22Rv1 (cell line): ENCODE results near the gene AVPI1.

Source experiments
- ZFX ChIP-seq: fragments of 450-650 bp; IDR thresholded peaks from 2 replicates; pipeline ENCODE4 v1.6.1; 2017; ENCODE audit warnings: antibody characterized with exemption, borderline replicate concordance
- TF ChIP-seq, protein P1 (sequence below): fragments of 450-650 bp; IDR thresholded peaks from 2 replicates; pipeline ENCODE4 v1.5.1; 2017; ENCODE audit warnings: mild to moderate bottlenecking

DNA sequence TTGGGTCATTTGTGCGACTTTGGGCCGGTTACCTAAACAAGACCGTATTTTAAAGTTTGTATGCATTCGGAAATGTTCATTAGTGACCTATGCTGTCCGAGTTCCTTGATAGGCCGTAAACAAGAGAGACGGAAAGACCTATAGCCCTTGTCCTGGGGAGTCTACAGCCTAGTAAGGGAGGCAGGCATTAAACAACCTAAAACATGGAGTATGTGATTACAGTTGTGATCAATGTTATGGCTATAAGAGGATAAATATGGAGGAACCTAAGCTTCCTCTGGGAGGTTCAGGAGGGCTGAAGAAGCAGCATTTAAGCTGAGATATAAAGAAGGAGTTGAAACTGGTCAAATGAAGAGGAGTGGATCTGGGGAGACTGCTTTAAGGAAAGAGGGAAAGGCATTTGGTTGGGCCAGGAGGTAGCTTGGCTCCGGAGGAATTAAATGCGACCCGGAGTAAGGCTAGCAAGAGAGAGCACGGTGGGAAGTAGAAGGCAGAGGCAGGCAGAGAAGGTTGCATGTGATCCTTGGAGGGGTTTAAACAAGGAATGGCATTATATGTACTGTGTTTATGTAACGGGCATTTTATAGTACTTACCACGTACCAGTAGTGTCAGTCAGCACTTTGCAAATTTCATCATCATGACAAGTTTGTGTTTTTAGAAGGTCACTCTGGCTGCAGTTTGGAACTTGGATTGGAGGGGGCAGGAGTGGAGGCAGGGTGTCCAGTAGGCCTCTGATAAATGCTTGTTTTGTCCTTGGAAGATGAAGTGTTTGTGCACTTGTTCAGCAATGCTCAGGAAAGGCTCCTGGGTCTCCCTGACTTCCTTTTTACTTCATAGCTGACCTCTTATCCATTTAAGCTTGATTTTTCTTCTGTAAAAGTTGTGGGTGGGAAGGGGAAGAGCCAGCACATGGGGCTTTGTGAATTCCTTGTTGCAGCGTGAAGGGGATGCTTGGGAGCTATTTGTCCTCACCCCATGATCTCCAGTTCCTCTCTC, 1.0 kb upstream of the AVPI1 start:
- TF ChIP-seq, protein P1, sequence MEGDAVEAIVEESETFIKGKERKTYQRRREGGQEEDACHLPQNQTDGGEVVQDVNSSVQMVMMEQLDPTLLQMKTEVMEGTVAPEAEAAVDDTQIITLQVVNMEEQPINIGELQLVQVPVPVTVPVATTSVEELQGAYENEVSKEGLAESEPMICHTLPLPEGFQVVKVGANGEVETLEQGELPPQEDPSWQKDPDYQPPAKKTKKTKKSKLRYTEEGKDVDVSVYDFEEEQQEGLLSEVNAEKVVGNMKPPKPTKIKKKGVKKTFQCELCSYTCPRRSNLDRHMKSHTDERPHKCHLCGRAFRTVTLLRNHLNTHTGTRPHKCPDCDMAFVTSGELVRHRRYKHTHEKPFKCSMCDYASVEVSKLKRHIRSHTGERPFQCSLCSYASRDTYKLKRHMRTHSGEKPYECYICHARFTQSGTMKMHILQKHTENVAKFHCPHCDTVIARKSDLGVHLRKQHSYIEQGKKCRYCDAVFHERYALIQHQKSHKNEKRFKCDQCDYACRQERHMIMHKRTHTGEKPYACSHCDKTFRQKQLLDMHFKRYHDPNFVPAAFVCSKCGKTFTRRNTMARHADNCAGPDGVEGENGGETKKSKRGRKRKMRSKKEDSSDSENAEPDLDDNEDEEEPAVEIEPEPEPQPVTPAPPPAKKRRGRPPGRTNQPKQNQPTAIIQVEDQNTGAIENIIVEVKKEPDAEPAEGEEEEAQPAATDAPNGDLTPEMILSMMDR: no peak
- TF ChIP-seq ZFX: no peak
